ENCODE results near the gene MRPL21.
A peak's percentile ranks its signal among the peaks of the same experiment; 100 is the strongest.

The MRPL21 gene

DNA sequence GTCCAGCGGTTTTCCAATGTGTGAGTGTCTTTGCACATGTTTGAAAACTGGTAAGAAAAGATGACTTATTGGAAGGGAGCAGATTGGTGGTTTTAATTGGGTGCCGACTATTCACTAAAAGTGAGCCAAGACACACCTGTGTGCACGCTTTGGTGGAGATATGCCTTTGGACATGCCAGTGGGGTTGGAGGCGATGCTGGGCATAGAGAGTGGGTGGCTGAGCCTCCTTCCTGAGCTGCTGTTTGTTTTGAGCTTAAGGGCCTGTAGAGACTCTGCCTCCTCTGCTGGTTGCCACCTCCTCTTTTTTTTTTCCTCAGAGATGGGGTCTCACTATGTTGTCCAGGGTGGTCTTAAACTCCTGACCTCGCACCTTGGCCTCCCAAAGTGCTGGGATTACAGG is 9.6 kb upstream of the MRPL21 start:
- Histone ChIP-seq H4K8ac (ENCODE audit: low read length) (no peak overlapping the region), H3K79me1 (replicated peaks; ENCODE audit: low read length, poor library complexity, severe bottlenecking) (peaks cover 18% of the 10 kb centered on the region), H3K4ac (ENCODE audit: low read depth in 1 of 2, low read length in 2 of 2) (no peak overlapping the region), H3K27me3 (ENCODE audit: control insufficient read depth in 1 of 2, insufficient read depth in 1 of 2, low read length in 2 of 2) (no peaks in the 10 kb centered on the region), H2AFZ (ENCODE audit: low read depth, low read length) (no peak overlapping the region), H3K4me1 (ENCODE audit: control insufficient read depth, insufficient read depth, low read depth, low read length) (peaks cover 4% of the 10 kb centered on the region), H3K36me3 (ENCODE audit: control insufficient read depth in 1 of 2, insufficient read depth in 2 of 2, low read depth in 1 of 2, low read length in 2 of 2) (peaks cover 64 to 78% of the 10 kb centered on the region in 2 experiments), H3K4me3 (ENCODE audit: insufficient read depth in 1 of 2, low read depth in 1 of 2, low read length in 2 of 2) (no peak overlapping the region), H2BK15ac (ENCODE audit: low read depth, poor library complexity, severe bottlenecking) (no peak overlapping the region), H2BK120ac (ENCODE audit: low read depth, low read length) (no peak overlapping the region), H4K91ac (ENCODE audit: low read length) (no peak overlapping the region), H2AK5ac (ENCODE audit: low read length, severe bottlenecking) (no peak overlapping the region), H3K23ac (ENCODE audit: low read length in 2 of 2) (no peak overlapping the region), H3K4me2 (ENCODE audit: low read length, poor library complexity, severe bottlenecking) (no peak overlapping the region), H2BK12ac (ENCODE audit: low read length in 2 of 2) (no peak overlapping the region), H3K9me3 (ENCODE audit: control insufficient read depth, low read length) (no peaks in the 10 kb centered on the region), H3K27ac (ENCODE audit: low read length, poor library complexity, severe bottlenecking) (no peak overlapping the region), H2BK5ac (ENCODE audit: low read depth, low read length, poor library complexity, severe bottlenecking) (no peak overlapping the region), H3K14ac (ENCODE audit: low read length in 2 of 2) (no peak overlapping the region), H3K9ac (ENCODE audit: low read length) (no peak overlapping the region), H3K18ac (ENCODE audit: low read depth in 1 of 2, low read length in 2 of 2) (no peak overlapping the region)
- no peak for DNase-seq
- WGBS = 96% methylated on average over 5 of the region's 5 CpGs

DNA sequence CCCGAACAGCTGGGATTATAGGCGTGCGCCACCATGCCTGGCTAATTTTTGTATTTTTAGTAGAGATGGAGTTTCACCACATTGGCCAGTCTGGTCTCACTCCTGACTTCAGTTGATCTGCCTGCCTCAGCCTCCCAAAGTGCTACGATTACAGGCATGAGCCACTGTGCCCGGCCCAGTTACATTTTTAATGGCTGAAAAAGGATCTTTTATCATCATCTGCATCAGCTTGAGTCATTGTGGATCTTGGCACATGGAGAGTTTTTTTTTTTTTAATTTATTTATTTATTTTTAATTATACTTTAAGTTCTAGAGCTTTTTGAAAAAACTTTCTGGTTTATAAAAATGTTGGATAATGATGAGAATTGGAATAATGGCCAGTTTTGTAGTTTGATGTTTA is 8.6 kb upstream of the MRPL21 start:
- WGBS = 100% methylated on average over 4 of the region's 5 CpGs
- Histone ChIP-seq H3K9me3 (ENCODE audit: control insufficient read depth, low read length) (no peaks in the 10 kb centered on the region), H4K91ac (ENCODE audit: low read length) (no peak overlapping the region), H2BK5ac (ENCODE audit: low read depth, low read length, poor library complexity, severe bottlenecking) (no peak overlapping the region), H3K36me3 (ENCODE audit: control insufficient read depth in 1 of 2, insufficient read depth in 2 of 2, low read depth in 1 of 2, low read length in 2 of 2) (peaks cover 69 to 75% of the 10 kb centered on the region in 2 experiments), H3K23ac (ENCODE audit: low read length in 2 of 2) (no peak overlapping the region), H3K27ac (ENCODE audit: low read length, poor library complexity, severe bottlenecking) (no peak overlapping the region), H3K4ac (ENCODE audit: low read depth in 1 of 2, low read length in 2 of 2) (no peak overlapping the region), H4K8ac (ENCODE audit: low read length) (no peak overlapping the region), H2AK5ac (ENCODE audit: low read length, severe bottlenecking) (no peak overlapping the region), H3K9ac (ENCODE audit: low read length) (no peak overlapping the region), H3K27me3 (ENCODE audit: control insufficient read depth in 1 of 2, insufficient read depth in 1 of 2, low read length in 2 of 2) (no peaks in the 10 kb centered on the region), H2BK12ac (ENCODE audit: low read length in 2 of 2) (no peak overlapping the region), H2BK120ac (ENCODE audit: low read depth, low read length) (no peak overlapping the region), H2BK15ac (ENCODE audit: low read depth, poor library complexity, severe bottlenecking) (no peak overlapping the region), H3K79me1 (replicated peaks; ENCODE audit: low read length, poor library complexity, severe bottlenecking) (peaks cover 17% of the 10 kb centered on the region), H3K14ac (ENCODE audit: low read length in 2 of 2) (no peak overlapping the region), H3K4me1 (ENCODE audit: control insufficient read depth, insufficient read depth, low read depth, low read length) (peaks cover 4% of the 10 kb centered on the region), H3K4me3 (ENCODE audit: insufficient read depth in 1 of 2, low read depth in 1 of 2, low read length in 2 of 2) (no peak overlapping the region), H3K4me2 (ENCODE audit: low read length, poor library complexity, severe bottlenecking) (no peak overlapping the region), H2AFZ (ENCODE audit: low read depth, low read length) (no peak overlapping the region), H3K18ac (ENCODE audit: low read depth in 1 of 2, low read length in 2 of 2) (no peak overlapping the region)
- DNase-seq = no peak

DNA sequence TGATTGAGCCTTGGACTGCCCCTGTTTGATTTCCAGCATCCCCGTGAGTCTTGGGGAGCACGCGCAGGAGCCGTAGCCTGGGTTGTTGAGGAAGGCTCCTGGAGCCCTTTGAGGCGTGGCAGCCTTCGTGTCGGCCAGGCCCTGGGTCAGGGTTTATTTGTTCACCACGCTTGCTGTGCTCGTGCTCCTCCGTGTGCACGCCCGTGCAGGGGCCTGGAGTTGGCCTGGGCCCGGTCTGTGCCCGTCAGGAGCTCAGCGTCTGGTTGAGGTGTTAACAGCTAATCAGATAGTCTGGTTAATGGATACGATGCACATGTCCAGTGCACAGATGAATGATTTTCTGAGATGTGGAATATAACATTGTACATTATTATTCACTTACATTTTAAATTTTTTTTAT is 8.1 kb upstream of the MRPL21 start:
- Histone ChIP-seq H2AFZ (ENCODE audit: low read depth, low read length) (no peak overlapping the region), H2BK12ac (ENCODE audit: low read length in 2 of 2) (no peak overlapping the region), H3K27ac (ENCODE audit: low read length, poor library complexity, severe bottlenecking) (no peak overlapping the region), H3K23ac (ENCODE audit: low read length in 2 of 2) (no peak overlapping the region), H2BK120ac (ENCODE audit: low read depth, low read length) (no peak overlapping the region), H3K36me3 (ENCODE audit: control insufficient read depth in 1 of 2, insufficient read depth in 2 of 2, low read depth in 1 of 2, low read length in 2 of 2) (peaks cover 73 to 76% of the 10 kb centered on the region in 2 experiments), H2AK5ac (ENCODE audit: low read length, severe bottlenecking) (no peak overlapping the region), H3K9ac (ENCODE audit: low read length) (no peak overlapping the region), H3K9me3 (ENCODE audit: control insufficient read depth, low read length) (no peaks in the 10 kb centered on the region), H3K14ac (ENCODE audit: low read length in 2 of 2) (no peak overlapping the region), H3K27me3 (ENCODE audit: control insufficient read depth in 1 of 2, insufficient read depth in 1 of 2, low read length in 2 of 2) (no peaks in the 10 kb centered on the region), H3K79me1 (replicated peaks; ENCODE audit: low read length, poor library complexity, severe bottlenecking) (peaks cover 22% of the 10 kb centered on the region), H3K4me1 (ENCODE audit: control insufficient read depth, insufficient read depth, low read depth, low read length) (peaks cover 4% of the 10 kb centered on the region), H3K4ac (ENCODE audit: low read depth in 1 of 2, low read length in 2 of 2) (no peak overlapping the region), H2BK5ac (ENCODE audit: low read depth, low read length, poor library complexity, severe bottlenecking) (no peak overlapping the region), H4K8ac (ENCODE audit: low read length) (no peak overlapping the region), H4K91ac (ENCODE audit: low read length) (peak overlapping the region; percentile 18), H3K4me2 (ENCODE audit: low read length, poor library complexity, severe bottlenecking) (no peak overlapping the region), H3K18ac (ENCODE audit: low read depth in 1 of 2, low read length in 2 of 2) (no peak overlapping the region), H2BK15ac (ENCODE audit: low read depth, poor library complexity, severe bottlenecking) (no peak overlapping the region), H3K4me3 (ENCODE audit: insufficient read depth in 1 of 2, low read depth in 1 of 2, low read length in 2 of 2) (no peak overlapping the region)
- DNase-seq = no peak
- 95% methylated on average over 14 of the region's 16 CpGs for WGBS

DNA sequence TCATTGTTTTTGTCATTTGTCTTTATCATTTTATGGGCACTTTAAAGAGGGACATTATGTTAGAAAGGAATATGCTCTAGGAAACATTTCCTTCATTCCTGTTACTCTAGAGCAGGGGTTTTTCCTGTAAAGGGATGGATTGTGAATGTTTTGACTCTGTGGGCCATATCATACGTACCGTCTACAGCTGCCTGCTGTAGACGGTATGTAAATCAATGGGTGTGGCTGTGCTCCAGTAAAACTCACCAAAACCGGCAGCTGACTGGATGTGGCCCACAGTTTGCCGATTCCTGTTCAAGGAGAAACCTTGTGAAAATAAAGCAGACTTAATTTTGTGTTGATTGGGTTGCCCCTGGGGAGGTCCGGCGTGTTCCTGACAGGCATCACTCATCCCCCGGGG is 7.3 kb upstream of the MRPL21 start:
- no peak overlapping the region for H2BK120ac ChIP-seq (ENCODE audit: low read depth, low read length)
- no peak overlapping the region for H2BK5ac ChIP-seq (ENCODE audit: low read depth, low read length, poor library complexity, severe bottlenecking)
- H3K9ac ChIP-seq (ENCODE audit: low read length) = no peak overlapping the region
- no peak overlapping the region for H3K4me2 ChIP-seq (ENCODE audit: low read length, poor library complexity, severe bottlenecking)
- no peak overlapping the region for H3K14ac ChIP-seq (ENCODE audit: low read length in 2 of 2)
- no peak overlapping the region for H3K23ac ChIP-seq (ENCODE audit: low read length in 2 of 2)
- no peak overlapping the region for H4K91ac ChIP-seq (ENCODE audit: low read length)
- no peak overlapping the region for H3K27ac ChIP-seq (ENCODE audit: low read length, poor library complexity, severe bottlenecking)
- no peak overlapping the region for H2BK15ac ChIP-seq (ENCODE audit: low read depth, poor library complexity, severe bottlenecking)
- H2AK5ac ChIP-seq (ENCODE audit: low read length, severe bottlenecking) = no peak overlapping the region
- 96% methylated on average over 8 of the region's 8 CpGs for WGBS
- no peak overlapping the region for H3K4ac ChIP-seq (ENCODE audit: low read depth in 1 of 2, low read length in 2 of 2)
- no peak for DNase-seq
- H2AFZ ChIP-seq (ENCODE audit: low read depth, low read length) = no peak overlapping the region
- H3K18ac ChIP-seq (ENCODE audit: low read depth in 1 of 2, low read length in 2 of 2) = no peak overlapping the region
- no peaks in the 10 kb centered on the region for H3K9me3 ChIP-seq (ENCODE audit: control insufficient read depth, low read length)
- no peak overlapping the region for H3K4me3 ChIP-seq (ENCODE audit: insufficient read depth in 1 of 2, low read depth in 1 of 2, low read length in 2 of 2)
- peaks cover 22% of the 10 kb centered on the region for H3K79me1 ChIP-seq (replicated peaks; ENCODE audit: low read length, poor library complexity, severe bottlenecking)
- peaks cover 4% of the 10 kb centered on the region for H3K4me1 ChIP-seq (ENCODE audit: control insufficient read depth, insufficient read depth, low read depth, low read length)
- no peak overlapping the region for H4K8ac ChIP-seq (ENCODE audit: low read length)
- peaks cover 68% of the 10 kb centered on the region in 2 experiments for H3K36me3 ChIP-seq (ENCODE audit: control insufficient read depth in 1 of 2, insufficient read depth in 2 of 2, low read depth in 1 of 2, low read length in 2 of 2)
- no peaks in the 10 kb centered on the region for H3K27me3 ChIP-seq (ENCODE audit: control insufficient read depth in 1 of 2, insufficient read depth in 1 of 2, low read length in 2 of 2)
- H2BK12ac ChIP-seq (ENCODE audit: low read length in 2 of 2) = no peak overlapping the region

Data from mesenchymal stem cell (in vitro differentiated cells and primary cell).